ENCODE data around the gene PLCG1.

Gene PLCG1

DNA sequence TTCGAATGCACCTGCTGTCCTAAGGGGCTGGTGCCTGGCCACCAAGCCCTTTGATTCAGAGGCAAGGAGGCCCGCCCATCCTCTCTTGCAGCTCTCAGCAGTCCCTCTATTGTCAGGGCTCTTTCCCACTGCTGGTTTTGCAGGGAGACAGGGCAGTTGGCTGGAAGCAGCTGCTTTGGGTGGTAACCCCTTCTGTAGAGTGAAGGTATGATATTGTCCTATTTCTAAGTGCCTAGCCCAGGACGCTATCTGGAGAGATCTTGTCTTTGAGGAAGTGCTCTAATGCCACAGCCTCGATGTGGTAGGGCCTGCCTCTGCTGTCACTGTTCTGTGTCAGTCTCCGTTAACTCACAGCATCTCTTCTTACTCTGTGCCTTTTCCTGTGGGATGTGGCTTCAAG, 5.6 kb downstream of the PLCG1 start:
- Histone ChIP-seq H3K4me3 (ENCODE audit: insufficient read depth, low read length, poor library complexity, severe bottlenecking) (no peak overlapping the region), H3K27me3 (ENCODE audit: low read length) (no peaks in the 10 kb centered on the region), H4K20me1 (ENCODE audit: low read depth, low read length) (no peaks in the 10 kb centered on the region; the same call in 1 of the 2 replicates), H3K36me3 (ENCODE audit: low read length) (no peaks in the 10 kb centered on the region), H2AFZ (ENCODE audit: low read depth, low read length, severe bottlenecking) (no peak overlapping the region), H3K9ac (ENCODE audit: low read length) (no peak overlapping the region), H3K9me2 (replicated peaks; ENCODE audit: insufficient read depth, low read length) (no peaks in the 10 kb centered on the region), H3F3A (ENCODE audit: insufficient read depth) (0 out of 2 replicates have a peak, but pooled peaks cover 4% of the 10 kb centered on the region), H3K79me2 (ENCODE audit: insufficient read depth, low read length) (peaks cover 90% of the 10 kb centered on the region), H3K27ac (ENCODE audit: low read depth, low read length) (no peak overlapping the region), H3K4me2 (ENCODE audit: low read depth, low read length, poor library complexity, severe bottlenecking) (no peak overlapping the region), H3K9me3 (ENCODE audit: insufficient read depth, low read length) (no peaks in the 10 kb centered on the region)
- no peak for TF ChIP-seq EZH2phosphoT487 (conservative IDR thresholded peaks at IDR 0.05; ENCODE audit: low read length)
- TF ChIP-seq, protein P1, sequence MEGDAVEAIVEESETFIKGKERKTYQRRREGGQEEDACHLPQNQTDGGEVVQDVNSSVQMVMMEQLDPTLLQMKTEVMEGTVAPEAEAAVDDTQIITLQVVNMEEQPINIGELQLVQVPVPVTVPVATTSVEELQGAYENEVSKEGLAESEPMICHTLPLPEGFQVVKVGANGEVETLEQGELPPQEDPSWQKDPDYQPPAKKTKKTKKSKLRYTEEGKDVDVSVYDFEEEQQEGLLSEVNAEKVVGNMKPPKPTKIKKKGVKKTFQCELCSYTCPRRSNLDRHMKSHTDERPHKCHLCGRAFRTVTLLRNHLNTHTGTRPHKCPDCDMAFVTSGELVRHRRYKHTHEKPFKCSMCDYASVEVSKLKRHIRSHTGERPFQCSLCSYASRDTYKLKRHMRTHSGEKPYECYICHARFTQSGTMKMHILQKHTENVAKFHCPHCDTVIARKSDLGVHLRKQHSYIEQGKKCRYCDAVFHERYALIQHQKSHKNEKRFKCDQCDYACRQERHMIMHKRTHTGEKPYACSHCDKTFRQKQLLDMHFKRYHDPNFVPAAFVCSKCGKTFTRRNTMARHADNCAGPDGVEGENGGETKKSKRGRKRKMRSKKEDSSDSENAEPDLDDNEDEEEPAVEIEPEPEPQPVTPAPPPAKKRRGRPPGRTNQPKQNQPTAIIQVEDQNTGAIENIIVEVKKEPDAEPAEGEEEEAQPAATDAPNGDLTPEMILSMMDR (IDR thresholded peaks at IDR 0.05; ENCODE audit: insufficient read depth, low read length, poor library complexity, severe bottlenecking), result no peak

DNA sequence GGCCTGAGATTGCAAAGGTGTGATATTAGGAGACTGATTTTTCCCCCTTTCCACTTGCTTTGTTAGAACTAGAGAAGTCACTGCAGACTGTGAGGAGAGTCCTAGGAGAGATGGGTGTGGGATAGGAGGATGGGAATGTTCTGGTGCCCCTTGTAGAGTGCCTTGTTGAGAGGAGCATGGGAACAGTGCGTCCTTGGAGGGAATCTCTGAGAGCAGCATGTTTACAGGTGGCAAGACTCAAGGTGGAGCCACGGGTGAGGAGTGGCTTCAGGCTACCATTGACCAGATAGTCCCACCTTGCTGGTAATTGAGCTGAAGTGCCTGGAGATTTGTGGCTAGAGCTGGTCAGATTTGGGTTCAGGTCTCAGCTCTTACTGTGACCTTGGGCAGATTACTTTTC, 6.0 kb downstream of the PLCG1 start:
- Histone ChIP-seq H4K20me1 (ENCODE audit: low read depth, low read length) (no peaks in the 10 kb centered on the region; the same call in 1 of the 2 replicates), H3K36me3 (ENCODE audit: low read length) (no peaks in the 10 kb centered on the region), H3K9ac (ENCODE audit: low read length) (no peak overlapping the region), H3F3A (ENCODE audit: insufficient read depth) (0 out of 2 replicates have a peak, but pooled peaks cover under 1% of the 10 kb centered on the region), H3K27me3 (ENCODE audit: low read length) (no peaks in the 10 kb centered on the region), H3K27ac (ENCODE audit: low read depth, low read length) (no peak overlapping the region), H3K4me2 (ENCODE audit: low read depth, low read length, poor library complexity, severe bottlenecking) (no peak overlapping the region), H3K4me3 (ENCODE audit: insufficient read depth, low read length, poor library complexity, severe bottlenecking) (no peak overlapping the region), H3K9me2 (replicated peaks; ENCODE audit: insufficient read depth, low read length) (no peaks in the 10 kb centered on the region), H3K79me2 (ENCODE audit: insufficient read depth, low read length) (peaks cover 90% of the 10 kb centered on the region), H2AFZ (ENCODE audit: low read depth, low read length, severe bottlenecking) (no peak overlapping the region), H3K9me3 (ENCODE audit: insufficient read depth, low read length) (no peaks in the 10 kb centered on the region)
- TF ChIP-seq EZH2phosphoT487 (conservative IDR thresholded peaks at IDR 0.05; ENCODE audit: low read length), result no peak
- TF ChIP-seq, protein P1 (IDR thresholded peaks at IDR 0.05; ENCODE audit: insufficient read depth, low read length, poor library complexity, severe bottlenecking), result no peak

DNA sequence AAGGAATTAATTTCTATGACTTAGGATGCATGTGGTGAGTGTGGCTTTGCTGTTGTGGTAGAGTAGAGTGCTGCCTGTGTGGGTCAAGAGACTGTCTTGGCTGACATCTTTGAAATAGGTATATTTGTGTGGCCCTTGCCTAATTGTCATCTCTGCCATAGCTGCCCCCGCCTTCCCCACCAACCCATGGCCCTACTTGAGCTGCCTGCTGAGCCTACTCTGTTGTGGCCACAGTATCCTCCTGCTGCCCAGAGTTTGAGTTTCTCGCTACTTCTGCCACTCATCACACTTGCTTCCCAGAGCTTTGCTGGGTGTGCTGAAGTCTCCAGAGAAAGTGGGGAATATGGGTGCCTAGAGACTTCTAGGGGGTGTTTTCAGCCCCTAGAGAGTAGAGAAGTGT, 8.0 kb downstream of the PLCG1 start:
- Histone ChIP-seq H3K4me3 (ENCODE audit: insufficient read depth, low read length, poor library complexity, severe bottlenecking) (no peak overlapping the region), H3K9ac (ENCODE audit: low read length) (no peak overlapping the region), H3K9me2 (replicated peaks; ENCODE audit: insufficient read depth, low read length) (no peaks in the 10 kb centered on the region), H3K79me2 (ENCODE audit: insufficient read depth, low read length) (peaks cover 77% of the 10 kb centered on the region), H3K4me2 (ENCODE audit: low read depth, low read length, poor library complexity, severe bottlenecking) (no peak overlapping the region), H3K36me3 (ENCODE audit: low read length) (no peaks in the 10 kb centered on the region), H3F3A (ENCODE audit: insufficient read depth) (no peaks in the 10 kb centered on the region), H3K27ac (ENCODE audit: low read depth, low read length) (no peak overlapping the region), H3K9me3 (ENCODE audit: insufficient read depth, low read length) (no peaks in the 10 kb centered on the region), H4K20me1 (ENCODE audit: low read depth, low read length) (no peaks in the 10 kb centered on the region; the same call in 1 of the 2 replicates), H3K27me3 (ENCODE audit: low read length) (no peaks in the 10 kb centered on the region), H2AFZ (ENCODE audit: low read depth, low read length, severe bottlenecking) (no peak overlapping the region)
- TF ChIP-seq, protein P1 (IDR thresholded peaks at IDR 0.05; ENCODE audit: insufficient read depth, low read length, poor library complexity, severe bottlenecking), result no peak
- no peak for TF ChIP-seq EZH2phosphoT487 (conservative IDR thresholded peaks at IDR 0.05; ENCODE audit: low read length)

Measured in SU-DHL-6 (cell line).